Breast epithelium (tissue), 3 donors: ENCODE results near the gene ACSL1.

Experiments
- CTCF ChIP-seq, 3 donors: fragments of 450-650 bp; IDR thresholded peaks; one replicate each; pipeline ENCODE4 v1.5.1; 2016 to 2017; ENCODE audit warnings: antibody characterized with exemption in 3 of 3, mild to moderate bottlenecking in 3 of 3, moderate library complexity in 3 of 3
- POLR2A ChIP-seq: fragments of 450-650 bp; IDR thresholded peaks from one replicate; pipeline ENCODE4 v1.6.1; 2016; ENCODE audit warnings: antibody characterized with exemption, mild to moderate bottlenecking, moderate library complexity
- POLR2AphosphoS5 ChIP-seq, 3 donors: sonication (generic); formaldehyde crosslinking; IDR thresholded peaks; one replicate each; pipeline ENCODE4 v1.6.1; 2017; ENCODE audit warnings: antibody characterized with exemption in 3 of 3

- TF ChIP-seq CTCF (IDR thresholded peaks at IDR 0.05) (no peak), POLR2A (no peak), POLR2AphosphoS5 (IDR thresholded peaks at IDR 0.05) (no peak)
Observed at GRCh38 chr4:184731056-184731455, 94.7 kb downstream of the ACSL1 start.
